Lower leg skin (tissue), 4 donors: Measurements from ENCODE around the gene PCYT2. TPM values are rescaled to one million over a fixed set of nuclear protein-coding genes. Genes with fewer than 3 reads are reported as not detected.

Experiments
- DNase-seq, 2 donors: peaks; one replicate each; pipeline ENCODE4 v3.0.0-alpha.2; 2019; ENCODE audit warnings: low spot score in 2 of 2
- H3K4me3 ChIP-seq: fragments of 200-600 bp; sonication (generic); 2 replicates; pipeline ENCODE4 v1.5.1; 2017; ENCODE audit warnings: mild to moderate bottlenecking, low read depth; ENCODE audit not compliant: poor library complexity, severe bottlenecking
- CTCF ChIP-seq, 3 donors: fragments of 450-650 bp; IDR thresholded peaks; one replicate each; pipeline ENCODE4 v1.5.1; 2016; ENCODE audit warnings: antibody characterized with exemption in 3 of 3, mild to moderate bottlenecking in 3 of 3, moderate library complexity in 2 of 3
- POLR2A ChIP-seq, 2 donors: fragments of 450-650 bp; IDR thresholded peaks; one replicate each; pipeline ENCODE4 v1.6.1; 2016 to 2017; ENCODE audit warnings: antibody characterized with exemption in 2 of 2, mild to moderate bottlenecking in 1 of 2, moderate library complexity in 1 of 2
- WGBS, 2 donors: methylation state at CpG; one replicate each; pipeline ENCODE4 v1.1.5; 2018; 5-methylcytosine and 5-hydroxymethylcytosine counted together
- intact Hi-C: fragments of 100-400 bp; cut with DNase I; formaldehyde crosslinking; loops from one replicate; pipeline ENCODE4 v1.15.0; 2023; ENCODE audit warnings: low total_unique reads
- total RNA-seq, 4 donors: library from RNA; depleted of rRNA; stranded (reverse); fragments of >200 nt; gene quantifications; one replicate each; pipeline ENCODE4 v1.1.0, GENCODE V29; 2016

Gene PCYT2
- 10 to 100 TPM; 16.2 to 37.0 (median 25.3) TPM for total RNA-seq

GRCh38 chr17:81911277-81911961 is at the start of gene PCYT2:
PCYT2 (minus strand) TSS chr17:81911399; CDS start chr17:81911355, 44 bp downstream.
- TF ChIP-seq CTCF (IDR thresholded peaks at IDR 0.05) = no peak
- no peak for TF ChIP-seq POLR2A (IDR thresholded peaks at IDR 0.05)
- 7 to 16% methylated on average over 22 to 51 of the region's 84 CpGs for WGBS, 2 donors

GRCh38 chr17:81960130-81960958 is 49.1 kb upstream of the PCYT2 start:
- intact Hi-C loops = no loop called here
- H3K4me3 ChIP-seq = no peak overlapping the region
- no peak for DNase-seq
- TF ChIP-seq CTCF (IDR thresholded peaks at IDR 0.05) (no peak), POLR2A (IDR thresholded peaks at IDR 0.05) (no peak)
- WGBS, 2 donors = 1% methylated on average over 41 of the region's 98 CpGs; no CpG with 5 or more reads in 1 of the 2 donors

More at GRCh38 chr17:81911277-81911961, at the start of gene PCYT2:
- peak within 1 kb of the TSS; percentile 60 for H3K4me3 ChIP-seq
- intact Hi-C loops = no loop called here
- peak; percentile 85 to 98 for DNase-seq

- no peak overlapping the region for H3K4me3 ChIP-seq
- intact Hi-C loops = no loop called here
- no peak for TF ChIP-seq CTCF (IDR thresholded peaks at IDR 0.05)
- TF ChIP-seq POLR2A (IDR thresholded peaks at IDR 0.05) = no peak
- DNase-seq = peak in 1 of 2 donors; percentile 12
- WGBS, 2 donors = 3 to 5% methylated on average over 4 to 79 of the region's 112 CpGs
Observed at GRCh38 chr17:81959362-81960129, 48.3 kb upstream of the PCYT2 start.

GRCh38 chr17:81958633-81959342 is 47.6 kb upstream of the PCYT2 start:
- no peak for TF ChIP-seq POLR2A (IDR thresholded peaks at IDR 0.05)
- TF ChIP-seq CTCF (IDR thresholded peaks at IDR 0.05) = no peak
- intact Hi-C loops = no loop called here
- H3K4me3 ChIP-seq = no peak overlapping the region
- WGBS, 2 donors = 56 to 66% methylated on average over 13 to 15 of the region's 15 CpGs
- DNase-seq = no peak
